ENCODE measurements around the gene VANGL1. TPM values are rescaled to one million over a fixed set of nuclear protein-coding genes. Genes with fewer than 3 reads are reported as not detected.

The VANGL1 gene
- total and polyA plus RNA-seq, 4 donors, result 2.5 to 6.8 (median 3.5) TPM

- no peaks in the 10 kb centered on the region for H3K9me3 ChIP-seq (ENCODE audit: control insufficient read depth in 4 of 4, low read length in 3 of 4)
- H3K36me3 ChIP-seq (ENCODE audit: control insufficient read depth in 4 of 4, insufficient read depth in 3 of 4, low read depth in 1 of 4, low read length in 3 of 4), result no peaks in the 10 kb centered on the region
- no peaks in the 10 kb centered on the region for H3K27me3 ChIP-seq (ENCODE audit: control insufficient read depth in 4 of 4, insufficient read depth in 4 of 4, low read length in 3 of 4)
- TF ChIP-seq, protein P1, sequence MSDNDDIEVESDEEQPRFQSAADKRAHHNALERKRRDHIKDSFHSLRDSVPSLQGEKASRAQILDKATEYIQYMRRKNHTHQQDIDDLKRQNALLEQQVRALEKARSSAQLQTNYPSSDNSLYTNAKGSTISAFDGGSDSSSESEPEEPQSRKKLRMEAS (IDR thresholded peaks at IDR 0.05), result no peak
- TF ChIP-seq, protein P2, sequence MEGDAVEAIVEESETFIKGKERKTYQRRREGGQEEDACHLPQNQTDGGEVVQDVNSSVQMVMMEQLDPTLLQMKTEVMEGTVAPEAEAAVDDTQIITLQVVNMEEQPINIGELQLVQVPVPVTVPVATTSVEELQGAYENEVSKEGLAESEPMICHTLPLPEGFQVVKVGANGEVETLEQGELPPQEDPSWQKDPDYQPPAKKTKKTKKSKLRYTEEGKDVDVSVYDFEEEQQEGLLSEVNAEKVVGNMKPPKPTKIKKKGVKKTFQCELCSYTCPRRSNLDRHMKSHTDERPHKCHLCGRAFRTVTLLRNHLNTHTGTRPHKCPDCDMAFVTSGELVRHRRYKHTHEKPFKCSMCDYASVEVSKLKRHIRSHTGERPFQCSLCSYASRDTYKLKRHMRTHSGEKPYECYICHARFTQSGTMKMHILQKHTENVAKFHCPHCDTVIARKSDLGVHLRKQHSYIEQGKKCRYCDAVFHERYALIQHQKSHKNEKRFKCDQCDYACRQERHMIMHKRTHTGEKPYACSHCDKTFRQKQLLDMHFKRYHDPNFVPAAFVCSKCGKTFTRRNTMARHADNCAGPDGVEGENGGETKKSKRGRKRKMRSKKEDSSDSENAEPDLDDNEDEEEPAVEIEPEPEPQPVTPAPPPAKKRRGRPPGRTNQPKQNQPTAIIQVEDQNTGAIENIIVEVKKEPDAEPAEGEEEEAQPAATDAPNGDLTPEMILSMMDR (IDR thresholded peaks at IDR 0.05; ENCODE audit: low read depth, low read length, missing input control), result no peak
- TF ChIP-seq HNF4A (conservative IDR thresholded peaks at IDR 0.05), result peak; percentile 0 to 29
- peaks cover 0 to 25% (median 6%) of the 10 kb centered on the region in 4 donors for H3K4me1 ChIP-seq (ENCODE audit: control insufficient read depth in 4 of 4, insufficient read depth in 4 of 4, low read length in 3 of 4)
- H3K27ac ChIP-seq (ENCODE audit: low read depth in 1 of 2, low read length in 2 of 2), result peak overlapping the region; percentile 35 to 60
- peak overlapping the region; percentile 66 to 92 (median 69) for H3K4me3 ChIP-seq (ENCODE audit: low read depth in 1 of 3, low read length in 3 of 3)
- H3K9ac ChIP-seq (ENCODE audit: low read depth in 1 of 2, low read length in 2 of 2), result peak overlapping the region in 1 of 2 donors; percentile 14
- DNase-seq (ENCODE audit: low spot score), result peak; percentile 74
- under 1% methylated on average over 78 of the region's 78 CpGs for WGBS
Observed at GRCh38 chr1:115642168-115643072, 650 bp downstream of the VANGL1 start.

- 61% methylated on average over 4 of the region's 4 CpGs for WGBS
- H3K9me3 ChIP-seq (ENCODE audit: control insufficient read depth in 4 of 4, low read length in 3 of 4), result no peaks in the 10 kb centered on the region
- H3K9ac ChIP-seq (ENCODE audit: low read depth in 1 of 2, low read length in 2 of 2), result no peak overlapping the region
- TF ChIP-seq YY1 (IDR thresholded peaks at IDR 0.05) (no peak), HNF4G (IDR thresholded peaks at IDR 0.05) (no peak), RAD21 (IDR thresholded peaks at IDR 0.05) (no peak), JUND (IDR thresholded peaks at IDR 0.05) (no peak), NR2F2 (IDR thresholded peaks at IDR 0.05) (no peak), FOXA2 (IDR thresholded peaks at IDR 0.05) (no peak), RXRA (IDR thresholded peaks at IDR 0.05) (no peak), EGR1 (IDR thresholded peaks at IDR 0.05; ENCODE audit: low read depth in 2 of 2) (no peak), SP1 (IDR thresholded peaks at IDR 0.05) (no peak), TAF1 (conservative IDR thresholded peaks at IDR 0.05) (no peak), FOXA1 (IDR thresholded peaks at IDR 0.05) (no peak), GABPA (IDR thresholded peaks at IDR 0.05 in 1 of 2, conservative IDR thresholded peaks at IDR 0.05 in 1 of 2) (no peak), HNF4A (conservative IDR thresholded peaks at IDR 0.05) (no peak)
- TF ChIP-seq, protein P3, sequence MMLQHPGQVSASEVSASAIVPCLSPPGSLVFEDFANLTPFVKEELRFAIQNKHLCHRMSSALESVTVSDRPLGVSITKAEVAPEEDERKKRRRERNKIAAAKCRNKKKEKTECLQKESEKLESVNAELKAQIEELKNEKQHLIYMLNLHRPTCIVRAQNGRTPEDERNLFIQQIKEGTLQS (IDR thresholded peaks at IDR 0.05), result no peak
- TF ChIP-seq, protein P1 (IDR thresholded peaks at IDR 0.05), result no peak
- TF ChIP-seq, protein P2 (IDR thresholded peaks at IDR 0.05; ENCODE audit: low read depth, low read length, missing input control), result no peak
- TF ChIP-seq, protein P4, sequence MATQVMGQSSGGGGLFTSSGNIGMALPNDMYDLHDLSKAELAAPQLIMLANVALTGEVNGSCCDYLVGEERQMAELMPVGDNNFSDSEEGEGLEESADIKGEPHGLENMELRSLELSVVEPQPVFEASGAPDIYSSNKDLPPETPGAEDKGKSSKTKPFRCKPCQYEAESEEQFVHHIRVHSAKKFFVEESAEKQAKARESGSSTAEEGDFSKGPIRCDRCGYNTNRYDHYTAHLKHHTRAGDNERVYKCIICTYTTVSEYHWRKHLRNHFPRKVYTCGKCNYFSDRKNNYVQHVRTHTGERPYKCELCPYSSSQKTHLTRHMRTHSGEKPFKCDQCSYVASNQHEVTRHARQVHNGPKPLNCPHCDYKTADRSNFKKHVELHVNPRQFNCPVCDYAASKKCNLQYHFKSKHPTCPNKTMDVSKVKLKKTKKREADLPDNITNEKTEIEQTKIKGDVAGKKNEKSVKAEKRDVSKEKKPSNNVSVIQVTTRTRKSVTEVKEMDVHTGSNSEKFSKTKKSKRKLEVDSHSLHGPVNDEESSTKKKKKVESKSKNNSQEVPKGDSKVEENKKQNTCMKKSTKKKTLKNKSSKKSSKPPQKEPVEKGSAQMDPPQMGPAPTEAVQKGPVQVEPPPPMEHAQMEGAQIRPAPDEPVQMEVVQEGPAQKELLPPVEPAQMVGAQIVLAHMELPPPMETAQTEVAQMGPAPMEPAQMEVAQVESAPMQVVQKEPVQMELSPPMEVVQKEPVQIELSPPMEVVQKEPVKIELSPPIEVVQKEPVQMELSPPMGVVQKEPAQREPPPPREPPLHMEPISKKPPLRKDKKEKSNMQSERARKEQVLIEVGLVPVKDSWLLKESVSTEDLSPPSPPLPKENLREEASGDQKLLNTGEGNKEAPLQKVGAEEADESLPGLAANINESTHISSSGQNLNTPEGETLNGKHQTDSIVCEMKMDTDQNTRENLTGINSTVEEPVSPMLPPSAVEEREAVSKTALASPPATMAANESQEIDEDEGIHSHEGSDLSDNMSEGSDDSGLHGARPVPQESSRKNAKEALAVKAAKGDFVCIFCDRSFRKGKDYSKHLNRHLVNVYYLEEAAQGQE (IDR thresholded peaks at IDR 0.05), result no peak
- TF ChIP-seq, protein P5, sequence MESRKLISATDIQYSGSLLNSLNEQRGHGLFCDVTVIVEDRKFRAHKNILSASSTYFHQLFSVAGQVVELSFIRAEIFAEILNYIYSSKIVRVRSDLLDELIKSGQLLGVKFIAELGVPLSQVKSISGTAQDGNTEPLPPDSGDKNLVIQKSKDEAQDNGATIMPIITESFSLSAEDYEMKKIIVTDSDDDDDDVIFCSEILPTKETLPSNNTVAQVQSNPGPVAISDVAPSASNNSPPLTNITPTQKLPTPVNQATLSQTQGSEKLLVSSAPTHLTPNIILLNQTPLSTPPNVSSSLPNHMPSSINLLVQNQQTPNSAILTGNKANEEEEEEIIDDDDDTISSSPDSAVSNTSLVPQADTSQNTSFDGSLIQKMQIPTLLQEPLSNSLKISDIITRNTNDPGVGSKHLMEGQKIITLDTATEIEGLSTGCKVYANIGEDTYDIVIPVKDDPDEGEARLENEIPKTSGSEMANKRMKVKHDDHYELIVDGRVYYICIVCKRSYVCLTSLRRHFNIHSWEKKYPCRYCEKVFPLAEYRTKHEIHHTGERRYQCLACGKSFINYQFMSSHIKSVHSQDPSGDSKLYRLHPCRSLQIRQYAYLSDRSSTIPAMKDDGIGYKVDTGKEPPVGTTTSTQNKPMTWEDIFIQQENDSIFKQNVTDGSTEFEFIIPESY (IDR thresholded peaks at IDR 0.05), result no peak
- DNase-seq (ENCODE audit: low spot score), result no peak
- H3K4me3 ChIP-seq (ENCODE audit: low read depth in 1 of 3, low read length in 3 of 3), result peak overlapping the region in 2 of 3 donors; percentile 66 to 92
- no peaks in the 10 kb centered on the region for H3K27me3 ChIP-seq (ENCODE audit: control insufficient read depth in 4 of 4, insufficient read depth in 4 of 4, low read length in 3 of 4)
- H3K4me1 ChIP-seq (ENCODE audit: control insufficient read depth in 4 of 4, insufficient read depth in 4 of 4, low read length in 3 of 4), result peaks cover 0 to 25% (median 6%) of the 10 kb centered on the region in 4 donors
- no peak overlapping the region for H3K27ac ChIP-seq (ENCODE audit: low read depth in 1 of 2, low read length in 2 of 2)
- H3K36me3 ChIP-seq (ENCODE audit: control insufficient read depth in 4 of 4, insufficient read depth in 3 of 4, low read depth in 1 of 4, low read length in 3 of 4), result no peaks in the 10 kb centered on the region
Observed at GRCh38 chr1:115643225-115643624, 1.5 kb downstream of the VANGL1 start.

Measured in liver (tissue), 9 donors.